ENCODE data around the gene NMT2.

The NMT2 gene

DNA sequence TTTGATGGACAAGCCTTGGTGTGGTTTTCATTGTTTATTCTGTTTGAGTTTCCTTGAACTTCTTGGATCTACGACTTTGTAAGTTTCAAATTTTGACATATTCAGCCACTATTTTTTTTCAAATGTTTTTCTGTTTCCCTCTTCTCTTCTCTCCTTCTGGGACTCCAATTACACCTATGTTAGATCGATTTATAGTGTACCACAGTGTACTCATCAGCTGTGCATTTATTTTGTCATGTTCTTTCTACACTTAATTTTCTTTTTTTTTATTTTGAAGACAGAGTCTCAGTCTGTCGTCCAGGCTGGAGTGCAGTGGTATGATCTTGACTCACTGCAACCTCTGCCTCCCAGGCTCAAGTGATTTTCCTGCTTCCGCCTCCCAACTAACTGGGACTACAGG is 108.6 kb downstream of the NMT2 start:
- Histone ChIP-seq H3K9me3 (ENCODE audit: control insufficient read depth in 2 of 2, low read length in 2 of 2) (peaks cover 0 to 3% of the 10 kb centered on the region in 2 donors), H3K27me3 (ENCODE audit: control insufficient read depth in 1 of 2, insufficient read depth in 2 of 2, low read length in 2 of 2) (no peaks in the 10 kb centered on the region), H3K27ac (ENCODE audit: low read length) (no peak overlapping the region), H3K36me3 (ENCODE audit: control insufficient read depth in 2 of 2, insufficient read depth in 2 of 2, low read length in 2 of 2) (no peaks in the 10 kb centered on the region), H3K4me3 (ENCODE audit: low read length in 2 of 2) (no peak overlapping the region), H3K9ac (ENCODE audit: low read length in 2 of 2) (no peak overlapping the region), H3K4me1 (ENCODE audit: control insufficient read depth, insufficient read depth, low read length) (no peaks in the 10 kb centered on the region)

DNA sequence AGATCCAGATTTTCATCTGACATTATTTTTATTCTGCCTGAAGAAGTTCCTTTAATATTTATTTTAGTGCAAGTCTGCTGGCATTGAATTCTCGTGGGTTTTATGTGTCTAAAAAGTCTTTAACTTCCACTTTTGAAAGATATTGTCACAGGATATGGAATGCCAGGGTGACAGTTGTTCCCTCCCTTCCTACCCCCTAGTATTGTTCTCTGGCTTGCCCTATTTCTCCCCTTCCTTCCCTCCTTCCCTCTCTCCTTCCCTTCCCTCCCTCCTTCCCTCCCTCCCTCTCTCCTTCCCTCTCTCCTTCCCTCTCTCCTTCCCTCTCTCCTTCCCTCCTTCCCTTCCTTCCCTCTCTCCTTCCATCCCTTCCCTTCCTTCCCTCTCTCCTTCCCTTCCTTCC is 109.8 kb downstream of the NMT2 start:
- Histone ChIP-seq H3K27ac (ENCODE audit: low read length) (no peak overlapping the region), H3K4me1 (ENCODE audit: control insufficient read depth, insufficient read depth, low read length) (no peaks in the 10 kb centered on the region), H3K36me3 (ENCODE audit: control insufficient read depth in 2 of 2, insufficient read depth in 2 of 2, low read length in 2 of 2) (no peaks in the 10 kb centered on the region), H3K4me3 (ENCODE audit: low read length in 2 of 2) (no peak overlapping the region), H3K9ac (ENCODE audit: low read length in 2 of 2) (no peak overlapping the region), H3K27me3 (ENCODE audit: control insufficient read depth in 1 of 2, insufficient read depth in 2 of 2, low read length in 2 of 2) (no peaks in the 10 kb centered on the region), H3K9me3 (ENCODE audit: control insufficient read depth in 2 of 2, low read length in 2 of 2) (peaks cover 0 to 3% of the 10 kb centered on the region in 2 donors)

Measured in stomach smooth muscle (tissue), 2 donors.